Natural killer cell (primary cell): ENCODE measurements around the gene CLRN3. TPM values are rescaled to one million over a fixed set of nuclear protein-coding genes. Genes with fewer than 3 reads are reported as not detected.

ENCODE experiments used
- ATAC-seq, 3 donors: fragments of 150-1000 bp in 2 of 3; fragments of 200-7000 bp in 1 of 3; cut with Tn5 transposase; 1 replicate in 1 of 3; 2 replicates in 2 of 3; pipeline ENCODE4 v1.10.0; 2021; ENCODE audit warnings: mild to moderate bottlenecking in 2 of 3, moderate library complexity in 2 of 3
- DNase-seq, 2 donors: peaks; one replicate each; pipeline versions ENCODE4 v3.0.0 to v3.0.0-alpha.2; 2013 to 2021; ENCODE audit warnings: mixed read lengths in 1 of 2
- H3K27ac ChIP-seq: one replicate; pipeline ENCODE4 v1.5.1; 2013; ENCODE audit warnings: mild to moderate bottlenecking, low read length
- H3K27me3 ChIP-seq: one replicate; pipeline ENCODE4 v1.6.1; 2013; ENCODE audit warnings: low read length; ENCODE audit not compliant: control insufficient read depth, insufficient read depth
- H3K36me3 ChIP-seq: one replicate; pipeline ENCODE4 v1.6.1; 2013; ENCODE audit warnings: low read length; ENCODE audit not compliant: control insufficient read depth, insufficient read depth
- H3K4me1 ChIP-seq: one replicate; pipeline ENCODE4 v1.6.1; 2013; ENCODE audit warnings: low read length; ENCODE audit not compliant: control insufficient read depth, insufficient read depth
- H3K4me3 ChIP-seq: one replicate; pipeline ENCODE4 v1.5.1; 2013; ENCODE audit warnings: low read length
- H3K9me3 ChIP-seq: one replicate; pipeline ENCODE4 v1.6.1; 2013; ENCODE audit warnings: low read length; ENCODE audit not compliant: control insufficient read depth, insufficient read depth
- H3K27ac Mint-ChIP-seq, 2 donors: one replicate each; pipeline ENCODE4 v1.8.0; 2022; ENCODE audit warnings: mild to moderate bottlenecking in 2 of 2, mixed read lengths in 2 of 2, moderate library complexity in 1 of 2
- H3K27me3 Mint-ChIP-seq, 2 donors: one replicate each; pipeline ENCODE4 v1.8.0; 2022; ENCODE audit warnings: low read depth in 2 of 2, mixed read lengths in 2 of 2
- H3K36me3 Mint-ChIP-seq: one replicate; pipeline ENCODE4 v1.8.0; 2022; ENCODE audit warnings: mixed read lengths
- H3K4me1 Mint-ChIP-seq, 2 donors: one replicate each; pipeline ENCODE4 v1.8.0; 2022; ENCODE audit warnings: mixed read lengths in 2 of 2
- H3K4me3 Mint-ChIP-seq: one replicate; pipeline ENCODE4 v1.8.0; 2022; ENCODE audit warnings: mild to moderate bottlenecking, moderate library complexity, mixed read lengths
- H3K9me3 Mint-ChIP-seq, 2 donors: one replicate each; pipeline ENCODE4 v1.8.0; 2022; ENCODE audit warnings: mixed read lengths in 2 of 2
- whole genome bisulfite sequencing: methylation state at CpG from one replicate; pipeline ENCODE4 v1.1.7; 2013; ENCODE audit warnings: missing lambda C conversion rate; ENCODE audit not compliant: insufficient coverage; 5-methylcytosine and 5-hydroxymethylcytosine counted together
- intact Hi-C: fragments of 100-400 bp; cut with micrococcal nuclease; formaldehyde crosslinking; loops from one replicate; pipeline ENCODE4 v1.14.2; 2022
- total RNA-seq, 4 donors: library from RNA; stranded (reverse); fragments of 120-200 nt in 1 of 4; gene quantifications; one replicate each; pipeline versions ENCODE4 v1.2.3 to v1.2.4, GENCODE V29; 2013 to 2022
- TF ChIP-seq, protein P1 (sequence below): fragments of 200-600 bp; IDR thresholded peaks from one replicate; pipeline ENCODE4 v1.8.0; 2022; ENCODE audit warnings: antibody characterized with exemption

The CLRN3 gene
- total RNA-seq, 3 donors from 2014 or later (not counting 1 experiment from before 2014, with no cell fraction given): not detected

DNA sequence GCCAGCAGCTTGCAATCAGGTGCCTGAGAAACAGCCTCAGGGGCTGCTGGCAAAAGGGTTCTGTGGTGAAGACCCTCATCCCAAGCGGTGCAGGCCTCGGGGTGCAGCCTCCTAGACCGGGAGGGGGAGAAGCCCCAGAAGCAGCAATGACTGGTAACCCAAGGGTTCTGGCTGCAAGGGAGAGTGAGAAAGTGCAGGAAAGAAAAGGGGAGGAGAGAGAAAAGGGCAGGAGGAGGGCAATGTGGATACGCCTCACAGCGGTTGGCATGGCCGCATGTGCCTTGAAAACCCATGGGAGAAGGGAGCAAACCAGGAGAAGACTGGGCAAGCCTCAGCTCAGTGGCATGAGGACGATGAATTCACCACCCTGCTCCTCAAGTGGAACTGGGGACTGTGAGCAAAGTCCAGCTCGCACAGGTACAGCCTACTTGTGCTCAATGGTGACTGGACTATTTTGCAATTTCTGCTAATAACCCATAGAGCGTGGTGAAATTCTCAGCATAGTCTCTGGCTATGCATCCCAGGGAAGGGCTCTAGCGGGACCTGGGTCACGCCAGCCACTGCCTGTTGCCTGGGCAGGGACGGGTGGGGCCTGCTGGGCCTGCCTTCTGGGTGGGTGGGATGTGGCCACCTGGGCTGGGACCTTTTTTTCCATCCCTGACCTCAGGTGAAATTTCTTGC, 6.2 kb downstream of the CLRN3 start:
- Histone ChIP-seq H3K4me1 (peaks cover 3% of the 10 kb centered on the region), H3K4me3 (no peak overlapping the region), H3K27ac (no peak overlapping the region), H3K27me3 (no peaks in the 10 kb centered on the region), H3K9me3 (no peaks in the 10 kb centered on the region), H3K36me3 (no peaks in the 10 kb centered on the region)
- ATAC-seq: no peak
- Mint-ChIP-seq H3K27me3 (peaks cover 2 to 6% of the 10 kb centered on the region in 2 donors), H3K4me3 (no peak overlapping the region), H3K9me3 (no peaks in the 10 kb centered on the region), H3K4me1 (no peaks in the 10 kb centered on the region), H3K27ac (no peak overlapping the region), H3K36me3 (no peaks in the 10 kb centered on the region)
- 93% methylated on average over 12 of the region's 12 CpGs for WGBS
- intact Hi-C loops: no loop called here
- no peak for DNase-seq
- TF ChIP-seq, protein P1, sequence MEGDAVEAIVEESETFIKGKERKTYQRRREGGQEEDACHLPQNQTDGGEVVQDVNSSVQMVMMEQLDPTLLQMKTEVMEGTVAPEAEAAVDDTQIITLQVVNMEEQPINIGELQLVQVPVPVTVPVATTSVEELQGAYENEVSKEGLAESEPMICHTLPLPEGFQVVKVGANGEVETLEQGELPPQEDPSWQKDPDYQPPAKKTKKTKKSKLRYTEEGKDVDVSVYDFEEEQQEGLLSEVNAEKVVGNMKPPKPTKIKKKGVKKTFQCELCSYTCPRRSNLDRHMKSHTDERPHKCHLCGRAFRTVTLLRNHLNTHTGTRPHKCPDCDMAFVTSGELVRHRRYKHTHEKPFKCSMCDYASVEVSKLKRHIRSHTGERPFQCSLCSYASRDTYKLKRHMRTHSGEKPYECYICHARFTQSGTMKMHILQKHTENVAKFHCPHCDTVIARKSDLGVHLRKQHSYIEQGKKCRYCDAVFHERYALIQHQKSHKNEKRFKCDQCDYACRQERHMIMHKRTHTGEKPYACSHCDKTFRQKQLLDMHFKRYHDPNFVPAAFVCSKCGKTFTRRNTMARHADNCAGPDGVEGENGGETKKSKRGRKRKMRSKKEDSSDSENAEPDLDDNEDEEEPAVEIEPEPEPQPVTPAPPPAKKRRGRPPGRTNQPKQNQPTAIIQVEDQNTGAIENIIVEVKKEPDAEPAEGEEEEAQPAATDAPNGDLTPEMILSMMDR: no peak

DNA sequence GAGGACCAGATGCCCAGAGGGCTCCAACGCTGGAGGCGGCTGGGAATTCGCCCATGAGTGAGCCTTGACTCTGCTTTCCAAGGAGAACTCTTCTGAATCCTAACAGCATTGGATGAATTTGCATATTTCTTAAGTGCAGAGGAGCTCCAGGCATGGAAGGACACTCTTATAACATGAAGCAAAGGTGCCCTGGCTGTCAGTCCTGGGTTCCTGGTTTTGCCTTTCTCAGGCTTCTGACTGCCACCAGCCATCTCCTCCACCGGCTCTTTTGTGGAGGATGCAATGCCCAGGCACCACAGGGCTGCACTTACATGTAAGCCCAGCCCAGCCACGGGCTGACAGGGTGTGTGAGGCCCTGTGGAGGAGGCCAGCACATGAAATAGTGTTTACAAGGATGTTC, 8.2 kb downstream of the CLRN3 start:
- H3K36me3 ChIP-seq: no peaks in the 10 kb centered on the region
- WGBS: 83% methylated on average over 5 of the region's 5 CpGs
- H3K4me1 Mint-ChIP-seq: peaks cover 0 to 5% of the 10 kb centered on the region in 2 donors
- no peak overlapping the region for H3K4me3 ChIP-seq
- H3K27ac ChIP-seq: no peak overlapping the region
- no peaks in the 10 kb centered on the region for H3K9me3 Mint-ChIP-seq
- H3K27ac Mint-ChIP-seq: no peak overlapping the region
- intact Hi-C loops: no loop called here
- H3K4me3 Mint-ChIP-seq: no peak overlapping the region
- ATAC-seq: no peak
- DNase-seq: no peak
- no peaks in the 10 kb centered on the region for H3K27me3 ChIP-seq
- peaks cover 2 to 6% of the 10 kb centered on the region in 2 donors for H3K27me3 Mint-ChIP-seq
- H3K9me3 ChIP-seq: no peaks in the 10 kb centered on the region
- H3K4me1 ChIP-seq: peaks cover 18% of the 10 kb centered on the region
- TF ChIP-seq, protein P1: no peak
- no peaks in the 10 kb centered on the region for H3K36me3 Mint-ChIP-seq

DNA sequence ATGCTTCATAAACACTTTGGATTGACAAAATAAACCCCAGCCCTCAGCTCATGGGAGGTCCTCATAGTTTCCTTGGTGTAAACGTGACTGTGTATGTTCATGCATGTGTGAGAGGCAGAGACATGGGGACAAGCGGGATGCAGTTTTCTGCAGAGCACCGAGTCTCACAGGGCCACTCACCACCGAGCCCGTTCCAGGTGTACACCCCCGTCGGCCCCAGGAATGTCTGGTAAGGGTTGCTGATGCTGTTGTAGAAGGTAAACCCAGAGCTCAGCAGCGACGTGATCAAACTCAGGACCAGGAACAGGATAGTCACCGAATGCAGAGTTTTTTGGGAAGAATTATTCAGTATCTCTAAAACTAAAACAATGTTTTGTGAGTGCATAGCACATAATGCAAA, 9.2 kb downstream of the CLRN3 start:
- Histone ChIP-seq H3K4me1 (peaks cover 18% of the 10 kb centered on the region), H3K27me3 (no peaks in the 10 kb centered on the region), H3K36me3 (no peaks in the 10 kb centered on the region), H3K27ac (no peak overlapping the region), H3K4me3 (no peak overlapping the region), H3K9me3 (no peaks in the 10 kb centered on the region)
- Mint-ChIP-seq H3K4me3 (no peak overlapping the region), H3K4me1 (peaks cover 0 to 5% of the 10 kb centered on the region in 2 donors), H3K27me3 (peaks cover 2 to 6% of the 10 kb centered on the region in 2 donors), H3K36me3 (no peaks in the 10 kb centered on the region), H3K9me3 (no peaks in the 10 kb centered on the region), H3K27ac (no peak overlapping the region)
- TF ChIP-seq, protein P1: no peak
- WGBS: 92% methylated on average over 10 of the region's 10 CpGs
- intact Hi-C loops: no loop called here
- no peak for ATAC-seq
- DNase-seq: no peak
